HepG2 (cell line): Measurements from ENCODE around the gene DLX1. TPM values are rescaled to one million over a fixed set of nuclear protein-coding genes. Genes with fewer than 3 reads are reported as not detected.
A peak's percentile ranks its signal among the peaks of the same experiment; 100 is the strongest.

ENCODE experiments used
- DMAP1 ChIP-seq: IDR thresholded peaks from 2 replicates; pipeline ENCODE4 v1.6.1; 2016
- GATAD1 ChIP-seq: IDR thresholded peaks from 2 replicates; pipeline ENCODE4 v1.6.1; 2016; ENCODE audit warnings: missing genetic modification reagents, missing compliant biosample characterization
- JARID2 ChIP-seq: sonication (generic); formaldehyde crosslinking; IDR thresholded peaks from 2 replicates; pipeline ENCODE4 v1.8.1; 2023; ENCODE audit warnings: missing genetic modification reagents, inconsistent platforms; ENCODE audit not compliant: insufficient replicate concordance
- NR1H2 ChIP-seq: sonication (generic); formaldehyde crosslinking; IDR thresholded peaks from 2 replicates; pipeline ENCODE4 v1.8.1; 2022; ENCODE audit warnings: low read depth, missing genetic modification reagents, borderline replicate concordance
- NR2F6 ChIP-seq, 2 experiments: IDR thresholded peaks; 2 replicates each; pipeline ENCODE4 v1.6.1; 2016; ENCODE audit warnings: antibody characterized with exemption in 1 of 2, mild to moderate bottlenecking in 1 of 2
- PHF5A ChIP-seq: IDR thresholded peaks from one replicate; pipeline ENCODE4 v1.6.1; 2018; ENCODE audit warnings: low read depth, missing genetic modification reagents; ENCODE audit not compliant: unreplicated experiment
- ZNF232 ChIP-seq: sonication (generic); formaldehyde crosslinking; IDR thresholded peaks from 2 replicates; pipeline ENCODE4 v1.4.0; 2020; ENCODE audit warnings: missing genetic modification reagents, borderline replicate concordance
- ZNF672 ChIP-seq: sonication (generic); formaldehyde crosslinking; IDR thresholded peaks from 2 replicates; pipeline ENCODE4 v1.8.1; 2022; ENCODE audit warnings: missing genetic modification reagents
- ZNF83 ChIP-seq: sonication (generic); formaldehyde crosslinking; IDR thresholded peaks from 2 replicates; pipeline ENCODE4 v1.4.0; 2020; ENCODE audit warnings: missing genetic modification reagents, mild to moderate bottlenecking, borderline replicate concordance
- polyA plus RNA-seq, 8 experiments: library from polyadenylated mRNA; depleted of rRNA in 3 of 8; stranded (reverse) in 7 of 8; unstranded in 1 of 8; fragments of >200 nt; fragmentation: Illumina TruSeq in 4 of 8; extraction: Trizol in 4 of 8; gene quantifications; 2 replicates each; pipeline versions ENCODE4 v1.2.1 to v1.2.3, GENCODE V29; 2011 to 2016; ENCODE audit warnings: low read depth in 4 of 8, missing spikeins in 1 of 8, mixed read lengths in 1 of 8; ENCODE audit not compliant: insufficient read depth in 1 of 8
- total RNA-seq, 5 experiments: library from RNA; depleted of rRNA; stranded (reverse); fragments of >200 nt; fragmentation: Illumina TruSeq; extraction: Trizol; gene quantifications; 2 replicates each; pipeline ENCODE4 v1.2.3, GENCODE V29; 2016; ENCODE audit warnings: low read depth in 1 of 5
- TF ChIP-seq, protein P1 (sequence below): sonication (generic); formaldehyde crosslinking; IDR thresholded peaks from 2 replicates; pipeline ENCODE4 v1.8.0; 2022; ENCODE audit warnings: missing genetic modification reagents, mild to moderate bottlenecking, inconsistent platforms, borderline replicate concordance
- TF ChIP-seq, protein P2 (sequence below): sonication (generic); formaldehyde crosslinking; IDR thresholded peaks from 2 replicates; pipeline ENCODE4 v1.4.0; 2020; ENCODE audit warnings: mild to moderate bottlenecking, missing genetic modification reagents
- TF ChIP-seq, protein P3 (sequence below): sonication (generic); formaldehyde crosslinking; IDR thresholded peaks from 2 replicates; pipeline ENCODE4 v1.8.1; 2023; ENCODE audit warnings: mild to moderate bottlenecking, missing genetic modification reagents
- TF ChIP-seq, protein P4 (sequence below): sonication (generic); formaldehyde crosslinking; IDR thresholded peaks from 2 replicates; pipeline ENCODE4 v1.5.1; 2020; ENCODE audit warnings: mild to moderate bottlenecking, missing genetic modification reagents, borderline replicate concordance
- TF ChIP-seq, protein P5 (sequence below): sonication (generic); formaldehyde crosslinking; IDR thresholded peaks from 2 replicates; pipeline ENCODE4 v1.9.0; 2021; ENCODE audit warnings: missing genetic modification reagents, mild to moderate bottlenecking, borderline replicate concordance

Gene DLX1
- total and polyA plus RNA-seq, 2 of the 13 experiments (the other 11 are each of a cell fraction or from before 2014, with no cell fraction given): 0.18 to 0.86 TPM

DNA sequence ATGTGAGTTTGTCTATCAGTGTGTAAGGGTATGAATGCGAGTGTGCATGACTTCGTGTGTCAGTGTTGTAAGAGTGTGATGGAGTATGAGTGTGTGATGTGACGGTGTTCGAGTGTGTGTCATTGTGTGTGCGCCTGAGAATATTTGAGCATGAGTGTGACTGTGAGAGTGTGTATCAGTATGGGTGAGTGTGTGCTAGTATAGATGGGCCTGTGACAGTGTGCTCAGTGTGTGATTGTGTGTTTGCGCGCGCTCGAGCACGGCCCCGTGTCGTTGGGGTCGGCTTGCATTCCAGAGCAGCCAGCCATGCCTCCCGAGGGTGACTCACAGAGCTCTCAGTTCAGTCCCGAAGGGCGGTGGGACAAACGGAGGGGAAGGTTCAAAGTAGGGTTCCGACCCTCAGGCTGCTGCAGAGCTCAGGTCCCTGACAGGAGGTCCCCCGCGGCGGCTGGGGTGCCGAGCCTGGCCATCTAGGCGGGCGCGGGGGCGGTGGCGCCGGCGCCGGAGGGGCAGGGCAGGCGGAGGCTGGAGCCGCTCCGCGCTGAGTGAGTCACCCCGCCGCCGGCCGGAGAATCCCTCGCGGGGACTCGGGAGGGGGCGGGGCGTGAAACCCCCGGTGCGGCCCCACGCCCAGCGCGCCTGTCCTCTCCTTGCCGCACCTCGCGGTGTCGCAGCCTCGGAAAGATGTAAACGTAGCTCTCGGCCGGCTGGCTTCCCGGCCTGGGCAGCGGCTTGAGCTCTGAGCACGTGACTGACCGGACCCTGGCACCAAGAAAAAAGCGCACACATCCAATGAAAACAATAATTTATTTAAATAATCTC lies 13.6 kb downstream of the DLX1 start (continued):
- TF ChIP-seq, protein P1, sequence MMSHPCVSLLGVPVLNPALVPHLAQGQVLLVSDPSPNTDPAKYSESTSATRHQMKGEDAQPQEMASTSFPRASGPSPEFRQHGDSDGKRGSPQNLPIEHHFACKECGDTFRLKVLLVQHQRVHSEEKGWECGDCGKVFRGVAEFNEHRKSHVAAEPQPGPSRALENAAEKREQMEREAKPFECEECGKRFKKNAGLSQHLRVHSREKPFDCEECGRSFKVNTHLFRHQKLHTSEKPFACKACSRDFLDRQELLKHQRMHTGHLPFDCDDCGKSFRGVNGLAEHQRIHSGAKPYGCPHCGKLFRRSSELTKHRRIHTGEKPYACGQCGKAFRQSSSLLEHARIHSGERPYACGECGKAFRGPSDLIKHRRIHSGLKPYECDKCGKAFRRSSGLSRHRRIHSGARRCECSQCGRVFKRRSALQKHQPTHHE (CRISPR knock-in tag): no peak
- TF ChIP-seq, protein P2, sequence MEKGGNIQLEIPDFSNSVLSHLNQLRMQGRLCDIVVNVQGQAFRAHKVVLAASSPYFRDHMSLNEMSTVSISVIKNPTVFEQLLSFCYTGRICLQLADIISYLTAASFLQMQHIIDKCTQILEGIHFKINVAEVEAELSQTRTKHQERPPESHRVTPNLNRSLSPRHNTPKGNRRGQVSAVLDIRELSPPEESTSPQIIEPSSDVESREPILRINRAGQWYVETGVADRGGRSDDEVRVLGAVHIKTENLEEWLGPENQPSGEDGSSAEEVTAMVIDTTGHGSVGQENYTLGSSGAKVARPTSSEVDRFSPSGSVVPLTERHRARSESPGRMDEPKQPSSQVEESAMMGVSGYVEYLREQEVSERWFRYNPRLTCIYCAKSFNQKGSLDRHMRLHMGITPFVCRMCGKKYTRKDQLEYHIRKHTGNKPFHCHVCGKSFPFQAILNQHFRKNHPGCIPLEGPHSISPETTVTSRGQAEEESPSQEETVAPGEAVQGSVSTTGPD (CRISPR knock-in tag): no peak
- TF ChIP-seq NR1H2 (no peak; the same call in 1 of the 2 replicates), NR2F6 (IDR thresholded peaks at IDR 0.05) (peak; percentile 14; the same call in 1 of the 2 replicates), NR2F6 (CRISPR knock-in tag; IDR thresholded peaks at IDR 0.05) (no peak), ZNF672 (CRISPR knock-in tag) (no peak), PHF5A (CRISPR knock-in tag) (no peak), ZNF83 (CRISPR knock-in tag) (no peak), DMAP1 (CRISPR knock-in tag) (no peak), GATAD1 (CRISPR knock-in tag) (no peak), ZNF232 (CRISPR knock-in tag) (no peak), JARID2 (CRISPR knock-in tag) (no peak)
- TF ChIP-seq, protein P3, sequence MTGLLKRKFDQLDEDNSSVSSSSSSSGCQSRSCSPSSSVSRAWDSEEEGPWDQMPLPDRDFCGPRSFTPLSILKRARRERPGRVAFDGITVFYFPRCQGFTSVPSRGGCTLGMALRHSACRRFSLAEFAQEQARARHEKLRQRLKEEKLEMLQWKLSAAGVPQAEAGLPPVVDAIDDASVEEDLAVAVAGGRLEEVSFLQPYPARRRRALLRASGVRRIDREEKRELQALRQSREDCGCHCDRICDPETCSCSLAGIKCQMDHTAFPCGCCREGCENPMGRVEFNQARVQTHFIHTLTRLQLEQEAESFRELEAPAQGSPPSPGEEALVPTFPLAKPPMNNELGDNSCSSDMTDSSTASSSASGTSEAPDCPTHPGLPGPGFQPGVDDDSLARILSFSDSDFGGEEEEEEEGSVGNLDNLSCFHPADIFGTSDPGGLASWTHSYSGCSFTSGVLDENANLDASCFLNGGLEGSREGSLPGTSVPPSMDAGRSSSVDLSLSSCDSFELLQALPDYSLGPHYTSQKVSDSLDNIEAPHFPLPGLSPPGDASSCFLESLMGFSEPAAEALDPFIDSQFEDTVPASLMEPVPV: no peak
- TF ChIP-seq, protein P4, sequence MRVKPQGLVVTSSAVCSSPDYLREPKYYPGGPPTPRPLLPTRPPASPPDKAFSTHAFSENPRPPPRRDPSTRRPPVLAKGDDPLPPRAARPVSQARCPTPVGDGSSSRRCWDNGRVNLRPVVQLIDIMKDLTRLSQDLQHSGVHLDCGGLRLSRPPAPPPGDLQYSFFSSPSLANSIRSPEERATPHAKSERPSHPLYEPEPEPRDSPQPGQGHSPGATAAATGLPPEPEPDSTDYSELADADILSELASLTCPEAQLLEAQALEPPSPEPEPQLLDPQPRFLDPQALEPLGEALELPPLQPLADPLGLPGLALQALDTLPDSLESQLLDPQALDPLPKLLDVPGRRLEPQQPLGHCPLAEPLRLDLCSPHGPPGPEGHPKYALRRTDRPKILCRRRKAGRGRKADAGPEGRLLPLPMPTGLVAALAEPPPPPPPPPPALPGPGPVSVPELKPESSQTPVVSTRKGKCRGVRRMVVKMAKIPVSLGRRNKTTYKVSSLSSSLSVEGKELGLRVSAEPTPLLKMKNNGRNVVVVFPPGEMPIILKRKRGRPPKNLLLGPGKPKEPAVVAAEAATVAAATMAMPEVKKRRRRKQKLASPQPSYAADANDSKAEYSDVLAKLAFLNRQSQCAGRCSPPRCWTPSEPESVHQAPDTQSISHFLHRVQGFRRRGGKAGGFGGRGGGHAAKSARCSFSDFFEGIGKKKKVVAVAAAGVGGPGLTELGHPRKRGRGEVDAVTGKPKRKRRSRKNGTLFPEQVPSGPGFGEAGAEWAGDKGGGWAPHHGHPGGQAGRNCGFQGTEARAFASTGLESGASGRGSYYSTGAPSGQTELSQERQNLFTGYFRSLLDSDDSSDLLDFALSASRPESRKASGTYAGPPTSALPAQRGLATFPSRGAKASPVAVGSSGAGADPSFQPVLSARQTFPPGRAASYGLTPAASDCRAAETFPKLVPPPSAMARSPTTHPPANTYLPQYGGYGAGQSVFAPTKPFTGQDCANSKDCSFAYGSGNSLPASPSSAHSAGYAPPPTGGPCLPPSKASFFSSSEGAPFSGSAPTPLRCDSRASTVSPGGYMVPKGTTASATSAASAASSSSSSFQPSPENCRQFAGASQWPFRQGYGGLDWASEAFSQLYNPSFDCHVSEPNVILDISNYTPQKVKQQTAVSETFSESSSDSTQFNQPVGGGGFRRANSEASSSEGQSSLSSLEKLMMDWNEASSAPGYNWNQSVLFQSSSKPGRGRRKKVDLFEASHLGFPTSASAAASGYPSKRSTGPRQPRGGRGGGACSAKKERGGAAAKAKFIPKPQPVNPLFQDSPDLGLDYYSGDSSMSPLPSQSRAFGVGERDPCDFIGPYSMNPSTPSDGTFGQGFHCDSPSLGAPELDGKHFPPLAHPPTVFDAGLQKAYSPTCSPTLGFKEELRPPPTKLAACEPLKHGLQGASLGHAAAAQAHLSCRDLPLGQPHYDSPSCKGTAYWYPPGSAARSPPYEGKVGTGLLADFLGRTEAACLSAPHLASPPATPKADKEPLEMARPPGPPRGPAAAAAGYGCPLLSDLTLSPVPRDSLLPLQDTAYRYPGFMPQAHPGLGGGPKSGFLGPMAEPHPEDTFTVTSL (CRISPR knock-in tag): no peak
- TF ChIP-seq, protein P5, sequence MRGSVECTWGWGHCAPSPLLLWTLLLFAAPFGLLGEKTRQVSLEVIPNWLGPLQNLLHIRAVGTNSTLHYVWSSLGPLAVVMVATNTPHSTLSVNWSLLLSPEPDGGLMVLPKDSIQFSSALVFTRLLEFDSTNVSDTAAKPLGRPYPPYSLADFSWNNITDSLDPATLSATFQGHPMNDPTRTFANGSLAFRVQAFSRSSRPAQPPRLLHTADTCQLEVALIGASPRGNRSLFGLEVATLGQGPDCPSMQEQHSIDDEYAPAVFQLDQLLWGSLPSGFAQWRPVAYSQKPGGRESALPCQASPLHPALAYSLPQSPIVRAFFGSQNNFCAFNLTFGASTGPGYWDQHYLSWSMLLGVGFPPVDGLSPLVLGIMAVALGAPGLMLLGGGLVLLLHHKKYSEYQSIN (CRISPR knock-in tag): 0 out of 2 replicates have a peak, but pooled peaks have one; percentile 65
